Right lobe of liver (tissue), 4 donors: ENCODE measurements around the gene ARHGEF11.

Experiments
- CTCF ChIP-seq, 4 donors: fragments of 200-600 bp in 3 of 4; fragments of 450-650 bp in 1 of 4; IDR thresholded peaks; one replicate each; pipeline versions ENCODE4 v1.5.1 to v1.8.0; 2016 to 2022; ENCODE audit warnings: antibody characterized with exemption in 4 of 4, mild to moderate bottlenecking in 2 of 4
- POLR2A ChIP-seq: fragments of 450-650 bp; IDR thresholded peaks from one replicate; pipeline ENCODE4 v1.6.1; 2017; ENCODE audit warnings: antibody characterized with exemption, mild to moderate bottlenecking
- donor health status: DM: no; HTN: no; CAD: no.
- donor health status: DM: no; HTN: no; CAD: no.
- donor health status: DM: no; HTN: yes; CAD: no.

GRCh38 chr1:156961709-156962108 lies 83.8 kb downstream of the ARHGEF11 start:
- TF ChIP-seq POLR2A (no peak), CTCF (IDR thresholded peaks at IDR 0.05) (no peak)
